HCT116 (cell line): Measurements from ENCODE around the gene WDR33. TPM values are rescaled to one million over a fixed set of nuclear protein-coding genes. Genes with fewer than 3 reads are reported as not detected.

Experiments used
- ATAC-seq: fragments of 200-7000 bp; cut with Tn5 transposase; 2 replicates; pipeline ENCODE4 v1.9.1; 2020; ENCODE audit warnings: mild to moderate bottlenecking, moderate library complexity
- BruUV-seq: library from RNA; stranded (reverse); fragments of 400-500 nt; replicated peaks from 2 replicates; lab custom pipeline; 2021; lab: Mats Ljungman, UMichigan
- CTCF ChIA-PET: fragments of 300-600 bp; sonication (Branson Sonifier 250); formaldehyde crosslinking; loops from one replicate; lab custom pipeline; 2021; ENCODE audit warnings: antibody characterized with exemption; lab: Charles Lee
- POLR2A ChIA-PET: fragments of 300-600, 350-600 bp; sonication (Branson Sonifier 250); formaldehyde crosslinking; loops from one replicate; lab custom pipeline; 2021; ENCODE audit warnings: antibody characterized with exemption; lab: Charles Lee
- RAD21 ChIA-PET, 2 experiments: fragments of 300-600 bp; sonication (Branson Sonifier 250); formaldehyde crosslinking; loops; one replicate each; lab custom pipeline; 2023; ENCODE audit warnings: low total read pairs in 2 of 2; ENCODE audit not compliant: uncharacterized antibody in 2 of 2, unreplicated experiment in 2 of 2, low non-redundant PET in 1 of 2; lab: Charles Lee
- DNase-seq: peaks from one replicate; pipeline ENCODE4 v3.0.0-alpha.2; 2010; ENCODE audit warnings: low read depth, low spot score
- H2AFZ ChIP-seq: fragments of 200-600 bp; shearing (Covaris generic), sonication (generic); 2 replicates; pipeline ENCODE4 v1.6.1; 2017; ENCODE audit warnings: low read depth, mixed run types, mixed read lengths, antibody characterized with exemption, low read length; ENCODE audit not compliant: poor library complexity, severe bottlenecking
- H3K27ac ChIP-seq: 2 replicates; pipeline ENCODE4 v1.5.1; 2012; ENCODE audit warnings: low read depth, low read length
- H3K27me3 ChIP-seq: fragments of 200-600 bp; sonication (generic); 2 replicates; pipeline ENCODE4 v1.6.1; 2016; ENCODE audit warnings: mixed run types, low read length, mixed read lengths; ENCODE audit not compliant: insufficient read depth
- H3K36me3 ChIP-seq, 2 experiments: fragments of 200-500 bp in 1 of 2; fragments of 200-600 bp in 1 of 2; sonication (Bioruptor generic) in 1 of 2; sonication (generic) in 1 of 2; 2 replicates each; pipeline versions ENCODE4 v1.5.1 to v1.6.1; 2014 to 2016; ENCODE audit warnings: low read length in 2 of 2, inconsistent platforms in 1 of 2, mixed read lengths in 1 of 2, mixed run types in 1 of 2; ENCODE audit not compliant: insufficient read depth in 2 of 2, control insufficient read depth in 1 of 2
- H3K4me1 ChIP-seq, 2 experiments: fragments of 200-600 bp in 1 of 2; sonication (generic) in 1 of 2; 2 replicates each; pipeline versions ENCODE4 v1.5.1 to v1.6.1; 2012 to 2017; ENCODE audit warnings: low read length in 2 of 2, inconsistent platforms in 1 of 2, mild to moderate bottlenecking in 1 of 2, mixed read lengths in 1 of 2, mixed run types in 1 of 2, moderate library complexity in 1 of 2; ENCODE audit not compliant: insufficient read depth in 2 of 2, control insufficient read depth in 1 of 2
- H3K4me2 ChIP-seq: fragments of 200-600 bp; sonication (generic); 2 replicates; pipeline ENCODE4 v1.6.1; 2017; ENCODE audit warnings: mixed run types, low read length, mixed read lengths
- H3K4me3 ChIP-seq, 2 experiments: fragments of 200-600 bp in 1 of 2; sonication (generic) in 1 of 2; replicated peaks in 1 of 2; 2 replicates each; pipeline ENCODE4 v1.5.1; 2011 to 2016; ENCODE audit warnings: low read length in 2 of 2, control low read depth in 1 of 2, low read depth in 1 of 2, mild to moderate bottlenecking in 1 of 2, mixed read lengths in 1 of 2, mixed run types in 1 of 2
- H3K79me2 ChIP-seq: fragments of 200-600 bp; sonication (generic); 2 replicates; pipeline ENCODE4 v1.6.1; 2017; ENCODE audit warnings: mild to moderate bottlenecking, mixed run types, low read length, moderate library complexity, mixed read lengths; ENCODE audit not compliant: insufficient read depth
- H3K9ac ChIP-seq: fragments of 200-600 bp; sonication (generic); 2 replicates; pipeline ENCODE4 v1.6.1; 2016; ENCODE audit warnings: low read length, mixed read lengths
- H3K9me2 ChIP-seq: fragments of 200-600 bp; sonication (generic), shearing (Covaris generic); 2 replicates; pipeline ENCODE4 v1.6.1; 2017; ENCODE audit warnings: mixed run types, mild to moderate bottlenecking, moderate library complexity; ENCODE audit not compliant: insufficient read depth
- H3K9me3 ChIP-seq, 2 experiments: fragments of 200-500 bp in 1 of 2; fragments of 200-600 bp in 1 of 2; sonication (Bioruptor generic) in 1 of 2; sonication (generic) in 1 of 2; 2 replicates each; pipeline ENCODE4 v1.6.1; 2014 to 2017; ENCODE audit warnings: low read length in 2 of 2, mixed read lengths in 2 of 2, inconsistent platforms in 1 of 2, low read depth in 1 of 2, mild to moderate bottlenecking in 1 of 2, mixed run types in 1 of 2, moderate library complexity in 1 of 2; ENCODE audit not compliant: control insufficient read depth in 1 of 2, insufficient read depth in 1 of 2
- H4K20me1 ChIP-seq: fragments of 200-600 bp; sonication (generic), shearing (Covaris generic); 2 replicates; pipeline ENCODE4 v1.6.1; 2017; ENCODE audit warnings: mixed run types, mild to moderate bottlenecking, moderate library complexity; ENCODE audit not compliant: insufficient read depth
- CBX3 ChIP-seq: IDR thresholded peaks from 2 replicates; pipeline ENCODE4 v1.6.1; 2012; ENCODE audit warnings: low read depth
- EGR1 ChIP-seq: IDR thresholded peaks from 2 replicates; pipeline ENCODE4 v1.6.1; 2012; ENCODE audit warnings: low read depth
- EZH2 ChIP-seq: fragments of 200-600 bp; sonication (generic); IDR thresholded peaks from 2 replicates; pipeline ENCODE4 v1.6.1; 2017; ENCODE audit warnings: antibody characterized with exemption, mixed run types
- FOSL1 ChIP-seq: IDR thresholded peaks from 2 replicates; pipeline ENCODE4 v1.6.1; 2012; ENCODE audit warnings: low read depth
- POLR2A ChIP-seq: IDR thresholded peaks from 2 replicates; pipeline ENCODE4 v1.7.0; 2011; ENCODE audit warnings: borderline replicate concordance; ENCODE audit not compliant: insufficient read depth, insufficient read length; ENCODE audit errors: extremely low read depth
- POLR2AphosphoS5 ChIP-seq: IDR thresholded peaks from 2 replicates; pipeline ENCODE4 v1.6.1; 2011; ENCODE audit warnings: mild to moderate bottlenecking, low read depth, low read length, moderate library complexity
- RAD21 ChIP-seq: IDR thresholded peaks from 2 replicates; pipeline ENCODE4 v1.6.1; 2012; ENCODE audit warnings: low read depth, mild to moderate bottlenecking
- SIN3A ChIP-seq: IDR thresholded peaks from 2 replicates; pipeline ENCODE4 v1.6.1; 2012; ENCODE audit warnings: low read depth
- TCF7L2 ChIP-seq: IDR thresholded peaks from 2 replicates; pipeline ENCODE4 v1.7.0; 2011; ENCODE audit warnings: borderline replicate concordance, inconsistent platforms; ENCODE audit not compliant: insufficient read depth, insufficient read length; ENCODE audit errors: extremely low read depth
- YY1 ChIP-seq: IDR thresholded peaks from 2 replicates; pipeline ENCODE4 v1.6.1; 2011; ENCODE audit warnings: low read length, low read depth, moderate library complexity, mild to moderate bottlenecking; ENCODE audit not compliant: insufficient replicate concordance; ENCODE audit errors: extremely low read depth
- ZFX ChIP-seq: fragments of 450-650 bp; IDR thresholded peaks from 2 replicates; pipeline ENCODE4 v1.6.1; 2017
- intact Hi-C: fragments of 100-400 bp; cut with micrococcal nuclease; formaldehyde crosslinking; loops from 2 replicates; pipeline ENCODE4 v1.10.0; 2022
- total RNA-seq: library from RNA; stranded (reverse); gene quantifications from one replicate; pipeline ENCODE4 v1.2.1, GENCODE V29; 2021; ENCODE audit not compliant: unreplicated experiment
- TF ChIP-seq, protein P1 (sequence below): IDR thresholded peaks from 2 replicates; pipeline ENCODE4 v1.6.1; 2011; ENCODE audit warnings: mild to moderate bottlenecking, low read length, moderate library complexity; ENCODE audit not compliant: insufficient replicate concordance; ENCODE audit errors: extremely low read depth
- TF ChIP-seq, protein P2 (sequence below): IDR thresholded peaks from 2 replicates; pipeline ENCODE4 v1.6.1; 2012
- TF ChIP-seq, protein P3 (sequence below): IDR thresholded peaks from 2 replicates; pipeline ENCODE4 v1.6.1; 2012; ENCODE audit warnings: low read depth

The WDR33 gene
- total RNA-seq, 1 experiment from 2014 or later = 52.5 TPM

DNA sequence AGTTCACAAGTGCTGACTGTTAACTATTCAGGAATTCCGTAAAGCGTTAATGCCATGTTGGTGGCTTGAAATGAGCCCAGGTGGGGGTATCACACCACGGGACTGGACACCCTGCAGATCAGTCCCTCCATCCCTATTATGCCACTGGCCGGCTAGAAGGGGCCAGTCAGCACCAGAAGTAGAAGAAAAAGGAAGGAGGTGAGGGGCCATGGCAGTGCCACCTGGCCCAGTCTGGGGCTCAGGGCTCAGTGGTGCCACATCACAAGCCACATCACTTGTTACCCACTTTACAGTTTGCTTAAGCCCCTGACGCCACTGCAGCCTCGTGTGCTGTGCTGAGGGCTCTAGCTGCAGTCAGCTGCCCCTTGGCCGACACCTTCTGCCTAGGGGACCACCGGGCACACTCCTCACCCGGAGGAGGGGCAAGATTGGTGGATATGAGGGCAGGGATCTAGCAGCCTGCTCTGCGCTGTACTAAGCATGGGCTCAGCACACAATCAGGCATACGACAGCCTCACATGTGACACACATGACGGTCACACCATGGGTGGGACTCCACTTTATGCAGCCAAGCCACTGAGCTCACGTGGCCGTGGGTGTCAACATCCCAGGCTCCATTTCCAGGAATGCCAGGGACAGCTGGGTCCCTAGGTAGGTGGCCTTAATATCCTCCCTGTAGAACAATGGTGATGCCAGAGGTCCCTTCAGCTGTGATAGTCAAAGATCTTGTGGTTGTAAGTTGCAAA, 139.2 kb downstream of the WDR33 start:
- Histone ChIP-seq H3K27me3 (peaks cover 7% of the 10 kb centered on the region; the same call in 1 of the 2 replicates), H3K27ac (no peak overlapping the region), H3K9me2 (no peaks in the 10 kb centered on the region), H3K79me2 (no peaks in the 10 kb centered on the region), H3K36me3 (no peaks in the 10 kb centered on the region), H3K9me3 (no peaks in the 10 kb centered on the region), H3K9ac (no peak overlapping the region), H3K4me1 (peaks cover 0 to 15% of the 10 kb centered on the region in 2 experiments; a peak in 2 of 4 replicates), H2AFZ (no peak overlapping the region), H3K4me2 (no peak overlapping the region), H3K4me3 (no peak overlapping the region)
- intact Hi-C loops = loop anchor here (10.0 kb wide), 1 partner anchor 477 kb away; no protein-coding TSS in a partner anchor
- ChIA-PET RAD21 (no interaction called here), CTCF (interaction anchor here (1.3 kb wide), 1 partner anchor 22 kb away, joined by 3 read pairs; no protein-coding TSS in a partner anchor), POLR2A (no interaction called here)
- no peak for ATAC-seq
- DNase-seq = no peak
- TF ChIP-seq SIN3A (no peak), POLR2AphosphoS5 (no peak), TCF7L2 (no peak), RAD21 (no peak), FOSL1 (no peak), EGR1 (no peak), EZH2 (no peak), YY1 (no peak), POLR2A (no peak), ZFX (no peak), CBX3 (no peak)
- TF ChIP-seq, protein P1, sequence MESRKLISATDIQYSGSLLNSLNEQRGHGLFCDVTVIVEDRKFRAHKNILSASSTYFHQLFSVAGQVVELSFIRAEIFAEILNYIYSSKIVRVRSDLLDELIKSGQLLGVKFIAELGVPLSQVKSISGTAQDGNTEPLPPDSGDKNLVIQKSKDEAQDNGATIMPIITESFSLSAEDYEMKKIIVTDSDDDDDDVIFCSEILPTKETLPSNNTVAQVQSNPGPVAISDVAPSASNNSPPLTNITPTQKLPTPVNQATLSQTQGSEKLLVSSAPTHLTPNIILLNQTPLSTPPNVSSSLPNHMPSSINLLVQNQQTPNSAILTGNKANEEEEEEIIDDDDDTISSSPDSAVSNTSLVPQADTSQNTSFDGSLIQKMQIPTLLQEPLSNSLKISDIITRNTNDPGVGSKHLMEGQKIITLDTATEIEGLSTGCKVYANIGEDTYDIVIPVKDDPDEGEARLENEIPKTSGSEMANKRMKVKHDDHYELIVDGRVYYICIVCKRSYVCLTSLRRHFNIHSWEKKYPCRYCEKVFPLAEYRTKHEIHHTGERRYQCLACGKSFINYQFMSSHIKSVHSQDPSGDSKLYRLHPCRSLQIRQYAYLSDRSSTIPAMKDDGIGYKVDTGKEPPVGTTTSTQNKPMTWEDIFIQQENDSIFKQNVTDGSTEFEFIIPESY = no peak
- TF ChIP-seq, protein P2, sequence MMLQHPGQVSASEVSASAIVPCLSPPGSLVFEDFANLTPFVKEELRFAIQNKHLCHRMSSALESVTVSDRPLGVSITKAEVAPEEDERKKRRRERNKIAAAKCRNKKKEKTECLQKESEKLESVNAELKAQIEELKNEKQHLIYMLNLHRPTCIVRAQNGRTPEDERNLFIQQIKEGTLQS = no peak
- TF ChIP-seq, protein P3, sequence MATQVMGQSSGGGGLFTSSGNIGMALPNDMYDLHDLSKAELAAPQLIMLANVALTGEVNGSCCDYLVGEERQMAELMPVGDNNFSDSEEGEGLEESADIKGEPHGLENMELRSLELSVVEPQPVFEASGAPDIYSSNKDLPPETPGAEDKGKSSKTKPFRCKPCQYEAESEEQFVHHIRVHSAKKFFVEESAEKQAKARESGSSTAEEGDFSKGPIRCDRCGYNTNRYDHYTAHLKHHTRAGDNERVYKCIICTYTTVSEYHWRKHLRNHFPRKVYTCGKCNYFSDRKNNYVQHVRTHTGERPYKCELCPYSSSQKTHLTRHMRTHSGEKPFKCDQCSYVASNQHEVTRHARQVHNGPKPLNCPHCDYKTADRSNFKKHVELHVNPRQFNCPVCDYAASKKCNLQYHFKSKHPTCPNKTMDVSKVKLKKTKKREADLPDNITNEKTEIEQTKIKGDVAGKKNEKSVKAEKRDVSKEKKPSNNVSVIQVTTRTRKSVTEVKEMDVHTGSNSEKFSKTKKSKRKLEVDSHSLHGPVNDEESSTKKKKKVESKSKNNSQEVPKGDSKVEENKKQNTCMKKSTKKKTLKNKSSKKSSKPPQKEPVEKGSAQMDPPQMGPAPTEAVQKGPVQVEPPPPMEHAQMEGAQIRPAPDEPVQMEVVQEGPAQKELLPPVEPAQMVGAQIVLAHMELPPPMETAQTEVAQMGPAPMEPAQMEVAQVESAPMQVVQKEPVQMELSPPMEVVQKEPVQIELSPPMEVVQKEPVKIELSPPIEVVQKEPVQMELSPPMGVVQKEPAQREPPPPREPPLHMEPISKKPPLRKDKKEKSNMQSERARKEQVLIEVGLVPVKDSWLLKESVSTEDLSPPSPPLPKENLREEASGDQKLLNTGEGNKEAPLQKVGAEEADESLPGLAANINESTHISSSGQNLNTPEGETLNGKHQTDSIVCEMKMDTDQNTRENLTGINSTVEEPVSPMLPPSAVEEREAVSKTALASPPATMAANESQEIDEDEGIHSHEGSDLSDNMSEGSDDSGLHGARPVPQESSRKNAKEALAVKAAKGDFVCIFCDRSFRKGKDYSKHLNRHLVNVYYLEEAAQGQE = no peak
- TF ChIP-seq, all 23 proteins: peak for 0
- BruUV-seq = no TSS peak
- no peaks in the 10 kb centered on the region for H4K20me1 ChIP-seq
